GM12878 (cell line): ENCODE results near the gene WFS1. TPM values are rescaled to one million over a fixed set of nuclear protein-coding genes. Genes with fewer than 3 reads are reported as not detected.

Experiments
- ATF2 ChIP-seq: IDR thresholded peaks from 2 replicates; pipeline ENCODE4 v1.6.1; 2012; ENCODE audit warnings: low read length, inconsistent platforms
- BCL11A ChIP-seq: IDR thresholded peaks from 2 replicates; pipeline ENCODE4 v1.6.1; 2011; ENCODE audit warnings: low read depth, low read length
- BCL3 ChIP-seq: IDR thresholded peaks from 2 replicates; pipeline ENCODE4 v1.6.1; 2011; ENCODE audit warnings: borderline replicate concordance, low read depth, mild to moderate bottlenecking, moderate library complexity, low read length; ENCODE audit not compliant: insufficient read depth, poor library complexity, severe bottlenecking
- CTCF ChIP-seq, 3 experiments: IDR thresholded peaks in 2 of 3; conservative IDR thresholded peaks in 1 of 3; 2 replicates each; pipeline ENCODE4 v1.5.1; 2011; ENCODE audit warnings: low read depth in 3 of 3, low read length in 3 of 3, mild to moderate bottlenecking in 3 of 3, control low read depth in 2 of 3, moderate library complexity in 2 of 3, inconsistent platforms in 1 of 3, mixed read lengths in 1 of 3; ENCODE audit not compliant: control insufficient read depth in 2 of 3, insufficient read depth in 1 of 3; ENCODE audit errors: extremely low read depth in 1 of 3
- DPF2 ChIP-seq: fragments of 450-650 bp; IDR thresholded peaks from 2 replicates; pipeline ENCODE4 v1.6.1; 2017; ENCODE audit warnings: mild to moderate bottlenecking
- FOXM1 ChIP-seq: IDR thresholded peaks from 2 replicates; pipeline ENCODE4 v1.6.1; 2012; ENCODE audit warnings: low read depth, mild to moderate bottlenecking, inconsistent platforms, low read length, moderate library complexity
- GABPA ChIP-seq: IDR thresholded peaks from 2 replicates; pipeline ENCODE4 v1.6.1; 2014; ENCODE audit warnings: antibody characterized with exemption, low read depth, mild to moderate bottlenecking, inconsistent platforms
- GATAD2B ChIP-seq: fragments of 450-650 bp; conservative IDR thresholded peaks from 2 replicates; pipeline ENCODE4 v1.6.1; 2017; ENCODE audit warnings: low read depth, mild to moderate bottlenecking, moderate library complexity
- IRF4 ChIP-seq: IDR thresholded peaks from 2 replicates; pipeline ENCODE4 v1.6.1; 2011; ENCODE audit warnings: low read depth, low read length
- JUNB ChIP-seq: IDR thresholded peaks from 2 replicates; pipeline ENCODE4 v1.6.1; 2016; ENCODE audit warnings: antibody characterized with exemption, mild to moderate bottlenecking
- KLF5 ChIP-seq: fragments of 450-650 bp; IDR thresholded peaks from 2 replicates; pipeline ENCODE4 v1.6.1; 2014; ENCODE audit warnings: mild to moderate bottlenecking; ENCODE audit not compliant: partially characterized antibody
- NFIC ChIP-seq: IDR thresholded peaks from 2 replicates; pipeline ENCODE4 v1.6.1; 2012; ENCODE audit warnings: low read depth, mild to moderate bottlenecking, inconsistent platforms, low read length, moderate library complexity
- RELA ChIP-seq: fragments of 450-650 bp; IDR thresholded peaks from 2 replicates; pipeline ENCODE4 v1.8.0; 2014; ENCODE audit warnings: borderline replicate concordance; ENCODE audit not compliant: partially characterized antibody
- TARDBP ChIP-seq: IDR thresholded peaks from 2 replicates; pipeline ENCODE4 v1.6.1; 2016; ENCODE audit warnings: borderline replicate concordance
- TCF3 ChIP-seq: IDR thresholded peaks from 2 replicates; pipeline ENCODE4 v1.6.1; 2012; ENCODE audit warnings: low read depth, mild to moderate bottlenecking, low read length, borderline replicate concordance; ENCODE audit not compliant: insufficient read depth
- YY1 ChIP-seq: IDR thresholded peaks from 2 replicates; pipeline ENCODE4 v1.6.1; 2011; ENCODE audit warnings: low read depth, mild to moderate bottlenecking, low read length
- ZBTB4 ChIP-seq: fragments of 450-650 bp; formaldehyde crosslinking; IDR thresholded peaks from 2 replicates; pipeline ENCODE4 v1.4.0; 2022; ENCODE audit warnings: mild to moderate bottlenecking, moderate library complexity
- ZBTB40 ChIP-seq: fragments of 450-650 bp; IDR thresholded peaks from 2 replicates; pipeline ENCODE4 v1.6.1; 2016; ENCODE audit warnings: mild to moderate bottlenecking, moderate library complexity, borderline replicate concordance
- polyA plus RNA-seq, 11 experiments: library from polyadenylated mRNA; depleted of rRNA in 4 of 11; unstranded in 6 of 11; stranded (reverse) in 5 of 11; fragments of >200 nt; fragmentation: Nextera tagmentation in 4 of 11; fragmentation: Illumina TruSeq in 1 of 11; extraction: Ambion mirVana in 4 of 11; extraction: Trizol in 1 of 11; gene quantifications; 1 replicate in 1 of 11; 2 replicates in 10 of 11; pipeline versions ENCODE4 v1.2.1 to v1.2.3, GENCODE V29; 2011 to 2016; ENCODE audit warnings: inconsistent platforms in 2 of 11, missing spikeins in 2 of 11, low read depth in 1 of 11
- total RNA-seq, 4 experiments: library from RNA; depleted of rRNA in 3 of 4; stranded (reverse); fragments of >200 nt in 3 of 4; fragmentation: Illumina TruSeq in 1 of 4; extraction: Trizol in 1 of 4; gene quantifications; 2 replicates each; pipeline versions ENCODE4 v1.2.1 to v1.2.3, GENCODE V29; 2013 to 2021

The WFS1 gene
- total and polyA plus RNA-seq, 10 of the 15 experiments (the other 5 are each of a cell fraction or from before 2014, with no cell fraction given), result 0.31 to 4.7 (median 2.0) TPM

GRCh38 chr4:6327220-6327917 is 57.7 kb downstream of the WFS1 start (continued):
- 0 out of 2 replicates have a peak, but pooled peaks have one; percentile 44 for TF ChIP-seq DPF2
- TF ChIP-seq CTCF (IDR thresholded peaks at IDR 0.05 in 2 of 3, conservative IDR thresholded peaks at IDR 0.05 in 1 of 3; ENCODE audit: control insufficient read depth in 2 of 3, extremely low read depth in 1 of 3, insufficient read depth in 1 of 3, low read depth in 3 of 3, low read length in 3 of 3), result peak; percentile 87 to 91 (median 90); a peak in 5 of 6 replicates
- no peak for TF ChIP-seq KLF5
- peak; percentile 48 for TF ChIP-seq RELA
- no peak for TF ChIP-seq TCF3
- no peak for TF ChIP-seq JUNB
- TF ChIP-seq GATAD2B, result no peak
- no peak for TF ChIP-seq BCL3
- no peak for TF ChIP-seq ZBTB40
- no peak for TF ChIP-seq FOXM1
- TF ChIP-seq NFIC, result no peak
- TF ChIP-seq YY1, result peak; percentile 75
- no peak for TF ChIP-seq BCL11A
- no peak for TF ChIP-seq ATF2
- no peak for TF ChIP-seq TARDBP
- no peak for TF ChIP-seq GABPA
- no peak for TF ChIP-seq ZBTB4 (CRISPR knock-in tag)
- TF ChIP-seq IRF4, result 0 out of 2 replicates have a peak, but pooled peaks have one; percentile 23
